GM21723 (cell line): ENCODE data around the gene NPEPL1.
"Not testable (repeated sequence)": the region's sequence is repeated elsewhere in the genome, so short reads cannot be mapped to it uniquely, and the experiment has no call there.

Experiments
- ATAC-seq: cut with Tn5 transposase; IDR thresholded peaks from one replicate; pipeline ENCODE4 v1.9.1; 2021; ENCODE audit warnings: mild to moderate bottlenecking, moderate library complexity; ENCODE audit not compliant: unreplicated experiment

Gene NPEPL1, protein sequence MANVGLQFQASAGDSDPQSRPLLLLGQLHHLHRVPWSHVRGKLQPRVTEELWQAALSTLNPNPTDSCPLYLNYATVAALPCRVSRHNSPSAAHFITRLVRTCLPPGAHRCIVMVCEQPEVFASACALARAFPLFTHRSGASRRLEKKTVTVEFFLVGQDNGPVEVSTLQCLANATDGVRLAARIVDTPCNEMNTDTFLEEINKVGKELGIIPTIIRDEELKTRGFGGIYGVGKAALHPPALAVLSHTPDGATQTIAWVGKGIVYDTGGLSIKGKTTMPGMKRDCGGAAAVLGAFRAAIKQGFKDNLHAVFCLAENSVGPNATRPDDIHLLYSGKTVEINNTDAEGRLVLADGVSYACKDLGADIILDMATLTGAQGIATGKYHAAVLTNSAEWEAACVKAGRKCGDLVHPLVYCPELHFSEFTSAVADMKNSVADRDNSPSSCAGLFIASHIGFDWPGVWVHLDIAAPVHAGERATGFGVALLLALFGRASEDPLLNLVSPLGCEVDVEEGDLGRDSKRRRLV

GRCh38 chr20:58692579-58693225 is at the start of gene NPEPL1:
NPEPL1 (plus strand) TSS chr20:58692800; CDS start chr20:58692901, 101 bp downstream.
- ATAC-seq: peak; percentile 94

DNA sequence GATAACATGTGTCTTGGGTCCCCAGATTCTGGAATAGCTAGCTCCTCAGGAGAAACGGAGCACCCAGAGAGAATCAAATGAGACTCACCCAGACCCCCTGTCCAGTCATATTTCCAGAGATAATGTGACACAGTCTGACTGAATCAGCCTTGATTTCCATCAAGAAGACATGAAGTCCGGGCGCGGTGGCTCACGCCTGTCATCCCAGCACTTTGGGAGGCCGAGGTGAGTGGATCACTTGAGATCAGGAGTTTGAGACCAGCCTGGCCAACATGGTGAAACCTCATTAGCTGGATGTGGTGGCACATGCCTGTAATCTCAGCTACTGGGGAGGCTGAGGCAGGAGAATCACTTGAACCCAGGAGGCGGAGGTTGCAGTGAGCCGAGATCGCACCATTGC is 49.7 kb upstream of the NPEPL1 start:
- not testable (repeated sequence) for ATAC-seq

DNA sequence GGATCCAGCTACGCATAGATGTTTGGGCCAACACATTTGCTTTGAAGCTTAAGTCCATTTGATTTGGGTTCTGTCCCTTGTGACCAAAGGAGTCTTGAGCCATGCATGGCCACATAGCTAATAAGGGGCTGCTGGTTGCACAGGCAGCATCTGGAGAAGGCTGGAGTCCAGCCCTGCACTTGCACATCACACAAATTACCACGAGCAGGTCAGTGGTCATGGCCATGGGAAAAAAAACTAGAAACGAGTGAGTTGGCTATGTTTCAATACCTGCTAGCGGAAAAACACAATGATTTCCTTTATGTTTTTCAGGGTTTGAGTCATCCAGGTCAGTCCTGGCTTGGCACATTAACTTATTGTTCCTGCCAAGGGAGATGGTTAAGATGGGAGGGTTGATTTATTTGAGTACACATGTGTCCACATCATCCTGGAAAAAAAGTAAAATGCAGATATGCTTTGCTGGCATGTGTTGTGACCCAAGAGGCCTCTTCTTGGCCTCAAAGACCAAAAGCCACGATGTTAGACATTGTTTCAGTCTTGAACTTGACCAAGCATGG is 47.1 kb upstream of the NPEPL1 start:
- no peak for ATAC-seq

DNA sequence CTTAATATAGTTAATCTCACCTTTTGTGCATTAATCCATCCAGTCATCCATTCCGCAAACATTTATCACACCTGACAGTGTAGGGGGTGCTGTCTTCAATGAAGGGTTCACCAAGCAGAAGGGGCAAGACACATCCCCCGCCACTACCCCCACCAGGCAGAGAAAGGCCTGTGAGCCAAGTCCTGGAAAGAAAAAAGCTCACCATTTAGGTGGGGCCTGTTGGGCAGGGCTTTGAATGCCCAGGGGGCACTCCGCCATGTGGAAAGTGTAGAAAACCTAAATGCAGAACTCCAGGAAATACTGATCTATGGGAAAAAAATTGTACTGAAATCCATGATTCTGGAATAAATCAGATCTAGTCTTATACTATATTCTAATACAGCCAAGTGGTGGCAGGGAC is 46.3 kb upstream of the NPEPL1 start:
- ATAC-seq: no peak

DNA sequence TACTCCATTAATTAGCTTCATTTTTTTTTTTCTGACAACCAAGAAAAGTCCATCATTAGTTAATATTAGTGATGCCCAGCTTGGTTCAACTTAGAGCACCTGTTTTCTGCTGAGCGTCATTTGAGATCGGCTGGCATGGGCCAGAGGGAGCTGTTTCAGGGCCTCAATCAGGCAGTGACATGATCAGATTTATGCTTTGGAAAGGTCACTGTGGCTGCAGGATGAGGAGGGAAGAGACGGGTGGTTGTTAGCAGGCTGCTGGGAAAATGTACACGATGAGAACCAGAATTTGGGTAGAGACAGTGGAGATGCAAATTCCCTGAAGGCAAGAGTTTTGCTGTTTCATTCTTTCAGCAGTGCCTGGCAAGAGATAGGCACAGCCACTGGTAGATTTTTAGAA is 45.9 kb upstream of the NPEPL1 start:
- no peak for ATAC-seq

DNA sequence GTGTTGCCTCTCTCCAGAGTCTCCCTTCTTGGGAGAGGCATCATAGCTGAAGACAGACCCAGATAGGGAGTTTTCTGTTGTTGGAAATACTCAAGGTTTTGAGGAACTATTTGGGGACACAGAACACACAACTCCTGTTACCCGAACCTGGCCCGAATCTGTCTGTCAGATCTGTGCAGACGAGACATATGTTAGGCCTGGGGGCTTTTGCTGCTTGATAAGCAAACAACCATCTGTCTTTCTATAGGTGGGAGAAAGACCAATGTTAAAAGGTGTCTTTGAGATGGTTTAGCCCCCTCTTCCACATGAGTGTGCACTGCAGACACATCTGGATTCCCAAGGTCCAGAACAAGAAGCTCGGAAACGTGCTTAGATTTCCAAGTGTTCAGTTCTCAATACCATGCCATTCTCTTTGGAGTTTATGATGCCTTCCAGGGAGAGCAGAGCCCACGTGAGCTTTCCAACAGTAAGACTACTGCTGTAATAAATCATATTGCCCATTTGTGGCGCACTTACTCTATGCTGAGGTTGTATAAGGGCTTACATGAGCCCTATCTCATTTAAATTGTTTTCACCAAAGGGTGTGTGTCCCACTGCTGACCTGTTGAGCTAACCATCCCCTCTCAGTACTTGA is 45.3 kb upstream of the NPEPL1 start:
- ATAC-seq: no peak

GRCh38 chr20:58647796-58648501 is 44.7 kb upstream of the NPEPL1 start:
- no peak for ATAC-seq

DNA sequence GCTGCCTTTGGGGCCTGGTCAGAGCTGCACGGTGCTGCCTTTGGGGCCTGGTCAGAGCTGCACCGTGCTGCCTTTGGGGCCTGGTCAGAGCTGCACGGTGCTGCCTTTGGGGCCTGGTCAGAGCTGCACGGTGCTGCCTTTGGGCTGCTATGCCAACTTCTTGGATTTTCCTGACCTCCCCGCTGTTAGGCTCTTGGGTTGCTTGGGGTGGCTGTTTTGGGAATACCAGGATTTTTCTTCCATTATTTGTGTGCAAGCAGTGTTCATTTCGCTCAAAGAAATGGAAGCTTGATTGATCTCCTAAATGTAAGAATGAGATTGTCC is 44.1 kb upstream of the NPEPL1 start:
- not testable (repeated sequence) for ATAC-seq

DNA sequence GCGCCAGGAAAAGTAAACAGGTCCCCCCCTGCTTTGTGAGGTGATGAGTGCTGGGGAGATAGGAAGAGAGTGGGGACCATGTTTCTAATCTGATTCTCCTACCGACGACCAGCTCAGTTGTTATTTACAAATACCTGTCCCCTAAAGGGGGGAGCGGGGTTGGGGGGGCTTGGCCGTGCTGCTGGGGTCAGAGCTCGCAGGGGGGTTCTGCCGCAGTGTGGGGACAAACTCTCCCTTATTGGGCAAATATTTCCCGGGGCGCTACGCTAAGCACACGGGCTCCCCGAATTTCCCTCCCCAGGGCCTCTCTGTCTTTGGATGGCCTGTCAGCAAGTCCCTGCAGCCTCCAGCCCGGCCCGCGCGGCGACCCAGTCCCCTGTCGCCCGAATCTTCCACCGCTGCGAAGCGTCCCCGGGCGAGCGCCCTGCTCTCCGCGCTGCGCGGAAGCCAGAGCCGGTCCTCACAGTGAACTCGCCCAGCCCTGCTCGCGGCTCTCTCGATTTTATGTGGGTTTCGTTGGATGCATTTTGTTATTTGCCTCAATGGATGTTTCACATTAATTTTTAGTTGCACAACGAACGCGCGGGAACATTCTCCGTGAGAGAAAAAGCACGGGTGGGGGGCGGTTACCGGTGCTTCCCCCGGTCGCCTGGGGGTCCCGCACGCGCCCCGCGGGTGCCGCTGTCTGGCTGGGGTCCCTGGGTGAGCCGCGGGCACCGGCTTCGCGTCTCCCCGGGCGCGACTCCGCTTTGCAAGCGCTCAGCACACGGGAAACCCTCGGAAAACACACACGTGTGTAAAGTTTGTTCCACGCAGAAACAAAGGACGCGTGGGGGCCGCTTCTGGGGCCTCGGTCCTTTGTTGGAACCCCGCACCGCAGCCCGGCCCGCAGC is 43.1 kb upstream of the NPEPL1 start:
- ATAC-seq: no peak

GRCh38 chr20:58650181-58650775 is 42.3 kb upstream of the NPEPL1 start:
- ATAC-seq: peak; percentile 24

GRCh38 chr20:58650776-58651558 is 41.6 kb upstream of the NPEPL1 start, which contains the start of gene STX16:
STX16 (plus strand) TSS chr20:58651283; CDS start chr20:58652007, 724 bp downstream.
- peak; percentile 69 for ATAC-seq

- no peak for ATAC-seq
Measured at GRCh38 chr20:58651559-58651945, 41.0 kb upstream of the NPEPL1 start.

GRCh38 chr20:58651946-58652605 is 40.5 kb upstream of the NPEPL1 start:
- ATAC-seq: peak; percentile 46

- peak; percentile 6 for ATAC-seq
Measured at GRCh38 chr20:58652606-58653294, 39.9 kb upstream of the NPEPL1 start.

DNA sequence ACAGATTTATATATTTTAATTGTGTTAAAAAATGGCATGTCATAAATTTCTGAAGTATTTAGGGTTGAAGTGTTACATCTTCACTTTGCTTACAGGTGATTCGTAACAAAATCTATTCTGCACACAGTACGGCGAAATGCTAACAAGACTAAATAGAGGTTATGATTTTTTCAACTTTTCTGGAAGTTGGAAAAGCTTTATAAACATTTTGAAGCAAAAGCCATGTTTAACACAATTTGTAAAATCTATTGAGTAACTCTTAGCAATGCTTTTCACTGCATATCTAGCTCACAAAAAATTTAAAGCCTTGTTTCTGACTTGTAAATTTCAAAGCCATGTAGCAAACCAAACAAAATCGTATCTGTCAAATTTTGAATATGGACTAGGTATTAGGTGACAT is 38.3 kb upstream of the NPEPL1 start:
- ATAC-seq: no peak

DNA sequence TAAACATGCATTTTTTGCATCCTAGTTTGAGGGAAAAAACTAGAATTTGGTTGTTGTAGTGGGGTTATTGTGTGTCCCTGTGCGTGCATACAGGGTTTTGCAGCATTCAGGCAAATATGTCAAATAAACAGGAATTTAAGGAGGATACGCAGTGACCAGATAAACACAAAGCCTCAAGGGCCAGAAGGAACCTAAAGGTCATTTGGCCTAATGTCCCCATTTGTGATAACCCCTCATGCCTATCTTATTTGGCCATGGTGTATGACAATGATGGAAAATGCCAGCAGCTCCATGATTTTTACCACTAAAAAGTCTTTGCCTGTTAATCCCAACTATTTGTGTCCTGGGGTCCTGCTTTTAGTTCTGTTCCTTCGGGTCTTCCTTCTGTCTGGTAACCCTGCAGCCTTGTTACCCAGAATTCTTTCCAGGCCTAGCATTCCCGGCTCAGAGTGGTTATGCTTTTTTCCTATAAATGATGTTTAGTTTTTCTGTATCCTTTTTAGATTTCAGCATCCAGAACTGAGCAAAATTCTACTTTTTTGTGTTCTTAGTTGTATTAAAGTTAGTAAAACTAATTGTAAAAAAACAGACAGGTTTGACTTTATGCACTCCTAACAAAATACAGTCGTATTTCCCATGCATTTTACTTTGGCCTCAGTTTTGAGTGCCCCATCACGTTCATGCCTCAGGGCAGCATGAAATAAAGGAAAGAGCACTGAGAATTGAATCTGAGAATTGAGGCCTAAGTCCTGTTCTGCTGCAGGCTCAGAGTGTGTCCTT is 37.1 kb upstream of the NPEPL1 start:
- ATAC-seq: no peak

- no peak for ATAC-seq
Measured at GRCh38 chr20:58656831-58657230, 35.8 kb upstream of the NPEPL1 start.
